HG03521 (cell line): ENCODE results near the gene PCNX4.
A peak's percentile ranks its signal among the peaks of the same experiment; 100 is the strongest.
"Not testable (repeated sequence)": the region's sequence is repeated elsewhere in the genome, so short reads cannot be mapped to it uniquely, and the experiment has no call there.

ENCODE experiments used
- ATAC-seq: cut with Tn5 transposase; IDR thresholded peaks from one replicate; pipeline ENCODE4 v1.9.1; 2021; ENCODE audit warnings: mild to moderate bottlenecking, moderate library complexity; ENCODE audit not compliant: unreplicated experiment

Gene PCNX4

GRCh38 chr14:60091550-60092525 is at the start of gene PCNX4:
Gene PCNX4 (plus strand): TSS chr14:60091923. CDS start chr14:60107639, 15,716 bp downstream.
- peak; percentile 95 for ATAC-seq

DNA sequence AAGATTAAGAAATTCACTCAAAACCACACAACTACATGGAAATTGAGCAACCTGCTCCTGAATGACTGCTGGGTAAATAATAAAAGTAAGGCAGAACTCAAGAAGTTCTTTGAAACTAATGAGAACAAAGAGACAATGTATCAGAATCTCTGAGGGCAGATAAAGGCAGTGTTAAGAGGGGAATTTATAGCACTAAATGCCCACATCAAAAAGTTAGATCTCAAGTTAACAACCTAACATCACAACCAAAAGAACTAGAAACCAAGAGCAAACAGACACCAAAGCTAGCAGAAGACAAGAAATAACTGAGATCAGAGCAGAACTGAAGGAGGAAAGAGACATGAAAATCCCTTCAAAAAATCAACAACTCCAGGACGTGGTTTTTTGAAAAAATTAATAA is 43.7 kb upstream of the PCNX4 start:
- not testable (repeated sequence) for ATAC-seq

DNA sequence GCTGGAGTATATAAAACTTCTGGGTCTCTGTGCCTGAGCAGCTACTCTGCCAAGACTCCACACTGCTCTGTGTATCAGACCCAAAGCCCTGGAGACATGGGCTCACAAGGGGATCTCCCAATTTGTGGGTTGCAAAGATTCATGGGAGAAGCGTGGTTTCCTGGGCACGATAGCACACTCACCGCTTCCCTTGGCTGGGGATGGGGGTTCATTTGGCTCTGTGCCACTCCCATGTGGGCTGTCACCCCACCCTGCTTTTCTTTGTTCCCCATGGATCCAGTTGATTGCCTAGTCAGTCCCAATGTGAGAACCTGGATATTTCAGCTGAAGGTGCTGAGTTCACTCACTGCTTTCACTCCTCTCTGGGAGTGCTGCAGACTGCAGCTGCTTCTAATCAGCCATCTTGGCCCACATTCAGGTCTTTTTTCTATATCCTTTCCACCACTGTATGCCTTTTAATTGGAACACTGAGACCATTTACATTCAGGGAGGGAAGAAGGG is 40.0 kb upstream of the PCNX4 start:
- ATAC-seq: no peak

- ATAC-seq: no peak
These were observed 33.6 kb upstream of the PCNX4 start for GRCh38 chr14:60058087-60058486.

DNA sequence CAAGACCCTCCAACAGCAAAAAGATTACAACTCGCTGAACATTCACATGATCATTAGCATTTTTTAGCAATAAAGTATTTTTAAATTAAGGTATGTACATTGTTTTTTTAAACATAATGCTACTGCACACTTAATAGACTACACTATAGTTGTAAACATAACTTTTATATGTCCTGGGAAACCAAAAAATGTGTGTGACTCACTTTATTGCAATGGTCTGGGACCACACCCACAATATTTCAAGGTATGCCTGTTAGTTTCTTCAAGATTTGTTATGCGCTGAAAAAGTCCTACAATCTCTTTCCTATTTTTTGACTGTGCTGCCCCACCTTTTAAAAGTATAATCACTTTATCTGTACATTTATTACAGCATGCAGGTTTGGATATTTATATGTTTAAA is 30.4 kb upstream of the PCNX4 start:
- ATAC-seq: no peak

GRCh38 chr14:60064491-60065072 is 27.1 kb upstream of the PCNX4 start:
- ATAC-seq: no peak

DNA sequence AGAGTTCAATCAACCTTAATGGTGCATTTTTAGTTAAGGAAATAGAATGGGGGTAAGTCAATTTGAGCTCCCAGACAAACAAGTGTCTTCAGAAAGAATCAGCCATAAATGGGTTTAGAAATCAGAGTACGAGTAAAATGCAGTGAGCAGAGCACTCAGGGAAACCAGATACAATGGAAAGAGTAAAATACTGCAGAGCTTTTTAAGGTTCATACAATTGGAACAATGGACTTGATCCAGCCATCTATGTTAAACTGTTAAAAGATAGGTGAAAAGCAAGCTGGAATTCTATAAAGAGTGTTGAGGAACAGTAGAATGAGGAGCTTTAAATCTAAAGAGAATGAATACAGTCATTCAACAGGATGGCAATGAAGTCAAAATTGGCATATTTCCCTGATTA is 23.8 kb upstream of the PCNX4 start:
- ATAC-seq: no peak

- ATAC-seq: no peak
These were observed 12.0 kb upstream of the PCNX4 start for GRCh38 chr14:60079723-60080122.

GRCh38 chr14:60085085-60085484 is 6.6 kb upstream of the PCNX4 start:
- ATAC-seq: no peak

DNA sequence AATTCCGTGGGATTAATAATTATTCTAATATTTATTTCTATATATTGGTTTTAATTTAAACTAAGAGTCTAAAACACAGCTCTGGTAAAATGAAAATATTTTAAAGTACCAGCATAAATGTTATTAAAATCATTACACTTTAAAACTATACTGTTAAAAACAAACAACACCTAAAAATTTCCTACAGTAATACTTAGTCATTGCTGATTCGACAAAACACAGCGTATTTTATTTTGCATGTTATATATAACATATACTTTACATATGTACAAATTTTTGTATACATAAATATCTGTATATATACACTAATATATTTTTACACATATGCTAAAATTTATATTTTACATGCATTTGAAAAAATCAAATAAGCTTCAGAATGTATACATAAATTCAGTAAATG is 6.0 kb upstream of the PCNX4 start:
- no peak for ATAC-seq

DNA sequence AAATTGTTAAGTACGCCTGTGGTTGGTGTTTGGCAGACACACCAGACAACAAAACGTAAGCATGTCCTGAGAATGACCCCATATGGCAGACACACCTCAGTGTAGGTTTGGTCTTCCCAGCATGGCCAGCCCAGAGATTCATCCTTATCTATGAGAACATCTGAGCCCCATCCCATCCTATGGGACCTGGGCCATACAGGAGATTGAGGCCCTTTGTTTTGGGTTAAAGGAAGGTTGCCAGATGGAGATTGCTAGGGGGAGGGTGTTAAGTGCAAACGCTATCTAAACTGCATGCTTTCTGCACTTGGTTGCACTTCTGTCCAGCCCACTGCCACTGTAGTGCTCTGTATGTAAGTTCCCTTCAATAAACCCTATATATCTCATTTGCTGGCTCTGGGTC is 4.1 kb upstream of the PCNX4 start:
- no peak for ATAC-seq

- ATAC-seq: no peak
These were observed 2.5 kb upstream of the PCNX4 start for GRCh38 chr14:60089221-60089620.

DNA sequence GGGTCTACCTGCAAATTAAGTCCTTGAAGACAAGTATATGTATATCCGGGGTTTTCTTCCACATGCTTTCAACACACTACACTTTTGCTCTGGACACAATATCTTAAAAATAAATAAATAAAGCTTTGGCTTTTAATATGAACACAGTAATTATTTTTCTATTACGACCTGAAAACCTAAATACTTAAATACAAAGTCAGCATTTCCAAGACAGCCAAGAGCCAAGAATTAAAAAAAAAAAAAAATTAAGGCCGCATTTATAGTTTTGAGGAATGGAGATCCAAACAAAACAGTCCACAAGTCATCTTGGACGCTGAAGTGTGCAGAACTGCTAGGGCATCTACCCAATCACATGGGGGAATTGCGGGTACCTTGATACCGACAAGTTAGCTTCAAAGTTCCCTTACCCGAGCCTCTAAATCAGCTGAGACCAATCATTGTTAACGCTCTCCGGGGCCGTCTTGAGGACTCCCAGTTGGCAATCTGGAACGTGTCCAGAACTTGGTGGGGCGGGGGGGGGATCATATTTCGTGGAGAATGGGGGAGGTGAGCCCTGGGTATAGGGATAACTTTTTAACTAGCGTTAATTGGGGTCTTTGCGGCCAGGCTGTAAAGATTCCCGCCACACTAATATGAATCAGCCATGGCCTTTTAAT is 731 bp upstream of the PCNX4 start:
- no peak for ATAC-seq

- ATAC-seq: no peak
These were observed 800 bp downstream of the PCNX4 start for GRCh38 chr14:60092526-60092920.

DNA sequence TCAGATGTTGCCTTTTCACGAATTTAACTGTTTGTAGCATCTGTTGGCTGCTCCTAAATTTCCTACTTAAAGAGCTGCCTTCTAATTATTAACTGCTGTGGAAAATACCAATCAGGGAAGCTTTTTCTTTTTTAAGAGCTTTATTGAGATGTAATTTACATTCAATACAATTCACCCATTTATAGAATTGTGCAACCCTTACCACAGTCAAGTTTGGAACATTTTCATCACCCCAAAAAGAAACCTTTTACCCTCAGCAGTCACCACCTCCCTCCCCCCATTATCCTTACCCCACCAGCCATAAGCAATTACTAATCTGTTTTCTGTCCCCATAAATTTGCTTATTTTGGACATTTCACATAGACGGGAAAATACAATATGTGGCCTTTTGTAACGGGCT is 1.4 kb downstream of the PCNX4 start:
- ATAC-seq: no peak

- ATAC-seq: no peak
These were observed 1.9 kb downstream of the PCNX4 start for GRCh38 chr14:60093606-60094005.

GRCh38 chr14:60094306-60094897 is 2.7 kb downstream of the PCNX4 start:
- no peak for ATAC-seq

DNA sequence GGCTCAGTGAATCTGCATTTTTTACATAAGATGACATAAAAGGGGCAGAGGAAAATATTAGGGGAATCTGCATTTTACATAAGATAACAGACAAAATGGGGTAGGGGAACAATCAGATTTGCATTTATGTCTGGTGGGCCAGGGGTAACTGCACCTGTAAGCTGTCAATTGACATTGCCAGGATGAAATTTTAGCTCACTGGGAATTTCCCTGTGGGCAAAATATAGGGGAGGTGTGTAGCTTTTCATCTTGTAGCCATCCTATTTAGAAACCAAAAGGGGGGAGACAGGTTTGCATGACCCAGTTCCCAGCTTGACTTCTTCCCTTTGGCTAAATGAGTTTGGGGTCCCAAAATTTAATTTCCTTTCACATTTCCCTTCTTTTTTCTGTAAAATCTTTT is 3.5 kb downstream of the PCNX4 start:
- no peak for ATAC-seq

GRCh38 chr14:60095781-60096450 is 4.2 kb downstream of the PCNX4 start:
- ATAC-seq: no peak

DNA sequence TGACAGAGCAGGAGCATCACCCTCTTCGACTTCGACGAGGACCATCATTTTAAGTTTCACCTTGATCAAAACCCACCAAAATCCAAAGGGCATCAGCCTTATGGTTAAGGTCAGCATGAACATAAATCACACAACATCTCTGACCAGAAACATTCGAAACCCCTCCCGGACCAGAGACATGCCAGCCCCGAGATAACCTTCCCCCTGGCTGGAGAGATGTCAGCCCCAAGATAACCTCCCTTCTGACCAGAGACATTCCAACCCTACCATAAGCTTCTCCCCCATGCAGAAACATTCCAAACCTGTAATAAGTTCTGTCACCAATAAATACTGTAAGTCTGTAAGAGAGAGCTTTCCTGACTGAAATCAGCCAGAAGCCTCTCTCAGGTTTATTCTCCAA is 6.3 kb downstream of the PCNX4 start:
- no peak for ATAC-seq

DNA sequence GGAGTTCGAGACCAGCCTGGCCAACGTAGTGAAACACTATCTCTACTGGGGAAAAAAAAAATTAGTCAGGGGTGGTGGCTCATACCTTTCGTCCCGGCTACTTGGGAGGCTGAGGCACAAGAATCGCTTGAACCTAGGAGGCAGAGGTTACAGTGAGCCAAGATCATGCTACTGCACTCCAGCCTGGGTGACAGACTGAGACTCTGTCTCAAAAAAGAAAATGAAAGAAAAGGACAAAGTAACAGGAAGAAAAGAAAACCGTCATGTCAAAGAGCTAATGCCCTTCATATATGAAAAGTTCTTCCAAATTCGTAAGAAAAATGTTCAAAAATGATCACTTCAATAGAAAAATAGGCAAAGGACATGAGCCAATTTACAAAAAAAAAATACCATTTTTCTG is 8.1 kb downstream of the PCNX4 start:
- not testable (repeated sequence) for ATAC-seq
